Activated CD8-positive, alpha-beta T cell treated with anti-CD3 and anti-CD28 coated beads, Interleukin-2, amount 10 ng/mL, durations not matched to agents 7 days and 5 days (primary cell): ENCODE results near the gene GRID1. TPM values are rescaled to one million over a fixed set of nuclear protein-coding genes. Genes with fewer than 3 reads are reported as not detected.

Experiments
- ATAC-seq: fragments of 150-1000 bp; cut with Tn5 transposase; one replicate; pipeline ENCODE4 v1.10.0; 2021; ENCODE audit warnings: moderate library complexity
- CTCF ChIA-PET: fragments of 350-600 bp; sonication (Branson Sonifier 250); formaldehyde crosslinking; loops from one replicate; lab custom pipeline; 2021; ENCODE audit warnings: antibody characterized with exemption; lab: Charles Lee
- POLR2A ChIA-PET: fragments of 350-600 bp; sonication (Branson Sonifier 250); formaldehyde crosslinking; loops from one replicate; lab custom pipeline; 2021; ENCODE audit warnings: antibody characterized with exemption; lab: Charles Lee
- DNase-seq: peaks from one replicate; pipeline ENCODE4 v3.0.0-alpha.2; 2020
- H3K27ac Mint-ChIP-seq: one replicate; pipeline ENCODE4 v1.8.0; 2021; ENCODE audit warnings: mild to moderate bottlenecking, mixed read lengths
- H3K27me3 Mint-ChIP-seq: one replicate; pipeline ENCODE4 v1.8.0; 2021; ENCODE audit warnings: low read depth, mixed read lengths
- H3K36me3 Mint-ChIP-seq: one replicate; pipeline ENCODE4 v1.8.0; 2021; ENCODE audit warnings: low read depth, mixed read lengths
- H3K4me1 Mint-ChIP-seq: one replicate; pipeline ENCODE4 v1.8.0; 2021; ENCODE audit warnings: low read depth, mixed read lengths
- H3K4me3 Mint-ChIP-seq: one replicate; pipeline ENCODE4 v1.8.0; 2021; ENCODE audit warnings: mild to moderate bottlenecking, mixed read lengths
- H3K9me3 Mint-ChIP-seq: one replicate; pipeline ENCODE4 v1.8.0; 2022; ENCODE audit warnings: mixed read lengths; ENCODE audit not compliant: insufficient read depth
- total RNA-seq, 2 experiments: library from RNA; stranded (reverse); gene quantifications; one replicate each; pipeline ENCODE4 v1.2.3, GENCODE V29; 2021

GRID1 gene
- total RNA-seq, 2 experiments from 2014 or later: not detected

GRCh38 chr10:86067436-86068050 lies 299.1 kb downstream of the GRID1 start:
- H3K9me3 Mint-ChIP-seq: no peaks in the 10 kb centered on the region
- ChIA-PET CTCF (no interaction called here), POLR2A (no interaction called here)
- peaks cover 5% of the 10 kb centered on the region for H3K27me3 Mint-ChIP-seq
- no peak overlapping the region for H3K4me3 Mint-ChIP-seq
- no peak for DNase-seq
- ATAC-seq: no peak
- H3K27ac Mint-ChIP-seq: no peak overlapping the region
- no peaks in the 10 kb centered on the region for H3K4me1 Mint-ChIP-seq
- H3K36me3 Mint-ChIP-seq: no peaks in the 10 kb centered on the region

GRCh38 chr10:86066696-86067095 lies 299.9 kb downstream of the GRID1 start:
- Mint-ChIP-seq H3K9me3 (no peaks in the 10 kb centered on the region), H3K36me3 (no peaks in the 10 kb centered on the region), H3K4me1 (no peaks in the 10 kb centered on the region), H3K4me3 (no peak overlapping the region), H3K27ac (no peak overlapping the region), H3K27me3 (peaks cover 2% of the 10 kb centered on the region)
- CTCF ChIA-PET: no interaction called here
- ATAC-seq (no peak), DNase-seq (no peak)
- POLR2A ChIA-PET: no interaction called here

- CTCF ChIA-PET: no interaction called here
Measured at GRCh38 chr10:86065711-86066251, 300.8 kb downstream of the GRID1 start.

GRCh38 chr10:86064931-86065662 lies 301.5 kb downstream of the GRID1 start:
- no peak for DNase-seq
- ATAC-seq: no peak
- Mint-ChIP-seq H3K9me3 (no peaks in the 10 kb centered on the region), H3K27ac (no peak overlapping the region), H3K36me3 (no peaks in the 10 kb centered on the region), H3K4me3 (no peak overlapping the region), H3K27me3 (no peaks in the 10 kb centered on the region), H3K4me1 (no peaks in the 10 kb centered on the region)
- POLR2A ChIA-PET: no interaction called here
- CTCF ChIA-PET: no interaction called here

More at GRCh38 chr10:86065711-86066251, 300.8 kb downstream of the GRID1 start:
- POLR2A ChIA-PET: no interaction called here
- Mint-ChIP-seq H3K9me3 (no peaks in the 10 kb centered on the region), H3K4me3 (no peak overlapping the region), H3K36me3 (no peaks in the 10 kb centered on the region), H3K27me3 (no peaks in the 10 kb centered on the region), H3K4me1 (no peaks in the 10 kb centered on the region), H3K27ac (no peak overlapping the region)
- DNase-seq: no peak
- no peak for ATAC-seq

- ChIA-PET CTCF (no interaction called here), POLR2A (no interaction called here)
- Mint-ChIP-seq H3K9me3 (no peaks in the 10 kb centered on the region), H3K36me3 (no peaks in the 10 kb centered on the region), H3K27me3 (no peaks in the 10 kb centered on the region), H3K4me1 (no peaks in the 10 kb centered on the region), H3K27ac (no peak overlapping the region), H3K4me3 (no peak overlapping the region)
- no peak for ATAC-seq
- no peak for DNase-seq
Measured at GRCh38 chr10:86064219-86064618, 302.4 kb downstream of the GRID1 start.

GRCh38 chr10:86063341-86063740 lies 303.3 kb downstream of the GRID1 start:
- Mint-ChIP-seq H3K4me1 (no peaks in the 10 kb centered on the region), H3K9me3 (no peaks in the 10 kb centered on the region), H3K4me3 (no peak overlapping the region), H3K27ac (no peak overlapping the region), H3K27me3 (no peaks in the 10 kb centered on the region), H3K36me3 (no peaks in the 10 kb centered on the region)
- no peak for DNase-seq
- ATAC-seq: no peak
- CTCF ChIA-PET: interaction anchor here (0.5 kb wide), 1 partner anchor 33 kb away, joined by 3 read pairs; no protein-coding TSS in a partner anchor
- POLR2A ChIA-PET: no interaction called here

GRCh38 chr10:86062647-86063145 lies 303.9 kb downstream of the GRID1 start:
- ChIA-PET CTCF (no interaction called here), POLR2A (no interaction called here)
- Mint-ChIP-seq H3K36me3 (no peaks in the 10 kb centered on the region), H3K27me3 (no peaks in the 10 kb centered on the region), H3K27ac (no peak overlapping the region), H3K9me3 (no peaks in the 10 kb centered on the region), H3K4me3 (no peak overlapping the region), H3K4me1 (no peaks in the 10 kb centered on the region)
- DNase-seq (no peak), ATAC-seq (no peak)

GRCh38 chr10:86062198-86062550 lies 304.4 kb downstream of the GRID1 start:
- H3K9me3 Mint-ChIP-seq: no peaks in the 10 kb centered on the region
- no peaks in the 10 kb centered on the region for H3K4me1 Mint-ChIP-seq
- H3K36me3 Mint-ChIP-seq: no peaks in the 10 kb centered on the region
- no peaks in the 10 kb centered on the region for H3K27me3 Mint-ChIP-seq
- POLR2A ChIA-PET: no interaction called here
- no peak overlapping the region for H3K27ac Mint-ChIP-seq
- DNase-seq (no peak), ATAC-seq (no peak)
- CTCF ChIA-PET: no interaction called here
- no peak overlapping the region for H3K4me3 Mint-ChIP-seq

GRCh38 chr10:86061278-86062197 lies 305.1 kb downstream of the GRID1 start:
- H3K27me3 Mint-ChIP-seq: no peaks in the 10 kb centered on the region
- H3K27ac Mint-ChIP-seq: no peak overlapping the region
- H3K36me3 Mint-ChIP-seq: no peaks in the 10 kb centered on the region

GRCh38 chr10:86060386-86061277 lies 306.0 kb downstream of the GRID1 start:
- ChIA-PET CTCF (no interaction called here), POLR2A (no interaction called here)
- no peak overlapping the region for H3K4me3 Mint-ChIP-seq
- no peaks in the 10 kb centered on the region for H3K4me1 Mint-ChIP-seq
- no peaks in the 10 kb centered on the region for H3K9me3 Mint-ChIP-seq
- no peak for DNase-seq
- ATAC-seq: peak; percentile 23
- no peak overlapping the region for H3K27ac Mint-ChIP-seq
- no peaks in the 10 kb centered on the region for H3K36me3 Mint-ChIP-seq
- no peaks in the 10 kb centered on the region for H3K27me3 Mint-ChIP-seq

More at GRCh38 chr10:86061278-86062197, 305.1 kb downstream of the GRID1 start:
- ChIA-PET POLR2A (no interaction called here), CTCF (no interaction called here)
- no peaks in the 10 kb centered on the region for H3K9me3 Mint-ChIP-seq
- DNase-seq (no peak), ATAC-seq (no peak)
- no peak overlapping the region for H3K4me3 Mint-ChIP-seq
- no peaks in the 10 kb centered on the region for H3K4me1 Mint-ChIP-seq

GRCh38 chr10:86059892-86060291 lies 306.7 kb downstream of the GRID1 start:
- POLR2A ChIA-PET: no interaction called here
- ATAC-seq (no peak), DNase-seq (no peak)
- Mint-ChIP-seq H3K4me1 (no peaks in the 10 kb centered on the region), H3K27ac (no peak overlapping the region), H3K36me3 (no peaks in the 10 kb centered on the region), H3K9me3 (no peaks in the 10 kb centered on the region), H3K4me3 (no peak overlapping the region), H3K27me3 (peaks cover under 1% of the 10 kb centered on the region)
- CTCF ChIA-PET: no interaction called here
